CD4-positive, alpha-beta T cell treated with Interleukin-10 for 1 hour (primary cell): ENCODE results near the gene OR4K1.
"Not testable (repeated sequence)": the region's sequence is repeated elsewhere in the genome, so short reads cannot be mapped to it uniquely, and the experiment has no call there.

Experiments
- DNase-seq: peaks from one replicate; pipeline ENCODE4 v3.0.0-alpha.2; 2020

Gene OR4K1, protein sequence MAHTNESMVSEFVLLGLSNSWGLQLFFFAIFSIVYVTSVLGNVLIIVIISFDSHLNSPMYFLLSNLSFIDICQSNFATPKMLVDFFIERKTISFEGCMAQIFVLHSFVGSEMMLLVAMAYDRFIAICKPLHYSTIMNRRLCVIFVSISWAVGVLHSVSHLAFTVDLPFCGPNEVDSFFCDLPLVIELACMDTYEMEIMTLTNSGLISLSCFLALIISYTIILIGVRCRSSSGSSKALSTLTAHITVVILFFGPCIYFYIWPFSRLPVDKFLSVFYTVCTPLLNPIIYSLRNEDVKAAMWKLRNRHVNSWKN

DNA sequence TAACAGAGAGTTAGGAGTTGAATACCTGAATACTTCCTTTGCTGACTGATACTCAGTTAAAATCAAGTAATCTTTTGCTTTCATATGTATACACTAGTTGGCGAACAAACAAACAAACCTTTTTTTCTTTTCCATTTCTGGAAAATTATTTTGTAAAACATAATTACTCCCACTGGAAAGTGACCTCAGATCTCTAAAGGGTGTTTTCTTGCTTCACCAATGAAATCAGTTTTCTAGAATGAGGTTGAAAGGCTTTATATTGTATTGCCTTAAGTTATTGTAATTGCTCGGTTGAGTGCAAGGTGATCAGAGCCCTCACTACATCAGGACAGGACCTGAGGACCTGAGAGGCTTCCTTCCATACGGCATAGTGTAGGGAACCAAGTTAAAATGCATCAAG, at the start of gene OR4K1:
TSS of gene OR4K1 (plus strand) at position 301 of the 400 bp plus-strand sequence. CDS start 4,750 bp downstream, outside the sequence.
- DNase-seq, result no peak

DNA sequence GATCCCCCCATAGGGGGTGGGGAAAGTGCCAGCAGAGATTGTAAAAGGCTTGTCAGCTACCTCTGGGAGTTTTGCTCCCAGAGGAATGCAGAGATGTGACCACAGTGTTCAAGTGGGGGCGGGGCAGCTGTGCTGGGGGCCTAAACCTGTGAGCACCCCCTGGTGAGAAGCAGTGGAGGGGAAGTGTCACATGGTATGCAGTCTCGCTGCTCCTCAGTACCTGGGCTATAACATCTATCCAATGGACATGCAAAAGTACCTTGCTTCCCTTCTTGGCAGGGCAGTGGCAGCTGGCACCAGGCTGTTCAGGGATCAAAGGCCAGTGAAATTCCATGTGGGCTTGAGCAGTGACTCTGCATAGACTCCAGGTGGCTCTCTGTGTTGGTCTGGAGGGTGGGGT, 35.4 kb upstream of the OR4K1 start:
- DNase-seq, result no peak

DNA sequence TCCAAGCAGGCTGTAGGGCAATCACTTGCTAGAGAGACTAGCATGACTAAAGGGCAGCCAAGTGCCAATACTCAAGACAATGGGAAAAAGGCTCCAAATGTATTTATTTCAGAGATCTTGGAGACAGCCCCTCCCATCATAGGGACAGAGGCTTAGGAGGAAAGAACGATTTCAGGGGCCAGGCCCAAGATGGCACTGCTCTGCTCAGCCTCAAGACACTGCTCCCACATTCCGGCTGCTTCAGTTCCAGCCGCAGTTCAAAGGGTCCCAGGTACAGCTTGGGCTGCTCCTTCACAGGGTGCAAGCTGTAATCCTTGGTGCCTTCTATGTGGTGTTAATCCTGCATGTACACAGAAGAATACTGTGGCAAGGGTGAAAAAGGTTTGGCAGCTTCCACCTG, 29.7 kb upstream of the OR4K1 start:
- no peak for DNase-seq

DNA sequence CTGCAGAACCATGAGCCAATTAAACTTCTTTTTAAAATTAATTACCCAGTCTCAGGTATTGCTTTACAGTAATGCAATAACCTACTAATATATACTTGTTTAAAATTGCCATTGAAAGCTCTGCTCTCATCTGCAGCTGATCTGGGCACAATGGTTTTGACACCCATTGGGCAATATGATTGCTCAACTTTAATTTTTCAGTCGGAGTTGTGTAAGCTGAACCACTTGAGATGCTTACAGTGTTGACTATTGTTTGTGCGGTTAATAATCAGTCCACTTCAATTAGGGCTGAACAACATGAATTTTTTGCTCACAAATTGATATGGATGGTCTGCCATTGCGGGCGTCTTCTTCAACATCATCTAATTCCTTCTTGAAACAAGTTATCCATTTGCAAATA, 28.3 kb upstream of the OR4K1 start:
- no peak for DNase-seq

DNA sequence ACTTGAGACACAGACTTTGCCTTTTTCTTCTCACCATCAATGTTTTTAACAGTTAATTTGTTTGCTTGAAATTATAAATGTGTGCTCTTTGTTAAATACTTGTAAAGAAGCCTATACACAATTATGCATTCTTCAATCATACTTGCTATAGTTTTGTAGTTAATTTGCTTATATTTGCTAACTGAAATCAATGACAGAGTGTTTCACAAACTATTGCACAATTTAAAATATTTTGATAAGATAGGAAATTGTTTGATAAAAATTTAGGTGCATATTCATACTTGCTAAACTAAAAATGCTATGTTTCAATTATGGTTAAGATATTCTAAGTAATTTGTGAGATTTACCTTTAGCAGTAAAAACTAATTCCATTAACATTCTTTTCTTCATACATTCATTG, 24.1 kb upstream of the OR4K1 start:
- no peak for DNase-seq

DNA sequence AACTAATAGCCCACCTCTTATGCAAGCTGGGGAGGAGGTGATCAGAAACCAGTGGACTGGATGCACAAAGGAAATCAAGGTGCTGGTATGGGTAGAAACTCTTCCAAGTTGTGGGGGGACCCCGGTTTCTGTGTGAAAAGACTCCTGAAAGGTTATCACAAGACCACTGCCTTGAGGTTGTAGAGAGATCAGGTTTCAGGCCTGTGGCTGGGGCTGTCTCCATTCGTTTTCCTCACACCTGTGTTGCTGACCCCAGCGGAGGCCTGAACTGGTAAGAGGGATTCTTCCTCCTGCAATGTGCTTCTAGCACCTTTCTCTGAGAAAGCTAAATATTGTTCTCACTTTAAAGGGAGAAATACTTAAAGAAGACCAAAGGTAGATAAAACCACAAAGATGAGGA, 19.6 kb upstream of the OR4K1 start:
- DNase-seq, result no peak

DNA sequence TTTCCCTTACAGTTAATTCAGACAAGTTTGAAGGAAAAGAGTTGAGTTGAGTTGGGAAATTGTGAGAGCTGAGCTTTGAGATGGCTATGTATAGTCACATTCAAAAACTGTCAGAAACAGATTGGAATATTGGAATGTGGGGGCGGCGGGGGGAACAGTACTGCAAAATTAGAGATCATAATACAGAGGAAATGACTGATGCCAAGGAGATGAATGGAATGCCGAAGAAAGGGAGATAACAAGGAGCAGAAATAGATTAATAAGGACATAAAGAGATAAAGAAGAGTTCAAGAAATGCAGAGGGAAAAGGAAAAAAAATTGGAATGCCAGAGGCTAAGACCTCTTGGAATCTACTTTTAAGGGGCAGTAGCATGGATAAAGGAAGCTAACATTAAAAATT, 13.5 kb upstream of the OR4K1 start:
- DNase-seq, result no peak

DNA sequence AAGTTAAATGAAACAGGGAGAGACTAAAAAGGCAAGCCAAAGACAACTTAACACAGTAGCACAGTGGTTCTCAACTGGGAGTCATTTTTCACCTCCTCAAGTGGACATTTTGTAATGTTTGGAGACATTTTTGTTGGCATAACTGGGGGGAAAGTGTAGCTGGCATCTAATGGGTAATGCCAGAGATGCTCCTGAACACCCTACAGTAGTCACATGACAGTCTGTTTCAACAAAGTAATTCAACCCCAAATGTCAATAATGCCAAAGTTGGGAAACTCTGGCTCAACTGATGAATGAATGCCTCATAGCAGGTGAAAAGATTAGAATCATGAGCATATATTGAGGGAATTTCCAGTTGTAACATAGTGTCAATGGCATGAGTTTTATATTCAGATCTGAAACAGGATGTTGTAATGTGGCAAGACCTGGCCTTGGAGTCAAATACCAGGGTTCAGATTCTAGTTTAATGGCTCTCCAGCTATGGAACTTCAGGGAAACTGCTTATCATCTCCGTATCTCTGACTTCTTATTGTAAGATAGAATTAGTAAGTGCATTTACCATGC, 12.7 kb upstream of the OR4K1 start:
- no peak for DNase-seq

DNA sequence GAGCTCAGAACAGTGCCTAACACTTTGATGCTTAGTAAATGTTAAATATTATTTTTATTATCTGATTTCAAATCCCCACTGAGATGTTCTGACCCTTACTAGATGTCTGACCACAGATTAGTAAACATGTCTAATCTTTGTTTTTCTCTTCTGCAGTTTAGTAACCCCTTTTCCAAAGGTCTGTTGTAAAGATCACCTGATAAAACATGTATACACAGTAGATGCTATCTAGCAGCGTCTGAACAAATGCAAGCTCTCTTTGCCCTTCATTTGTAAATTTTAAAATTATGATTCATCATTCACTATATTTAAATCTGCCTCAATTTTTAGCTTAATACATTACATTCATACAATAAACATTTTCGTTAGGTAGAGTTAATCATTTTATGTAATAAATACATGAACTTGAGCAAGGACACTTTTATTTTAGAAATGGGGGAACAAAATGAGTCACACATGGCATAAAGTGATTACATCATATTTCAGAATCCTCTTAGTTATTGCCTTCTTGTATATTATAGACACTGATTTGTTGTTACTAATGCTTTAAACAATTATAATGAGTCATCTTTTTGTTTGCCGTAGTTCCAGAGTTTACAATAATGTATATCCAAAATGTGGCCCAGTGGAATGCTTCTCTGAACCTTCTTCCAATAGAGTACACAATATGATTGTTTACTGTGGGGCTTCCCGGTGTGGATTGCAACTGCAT, 12.0 kb upstream of the OR4K1 start:
- no peak for DNase-seq

DNA sequence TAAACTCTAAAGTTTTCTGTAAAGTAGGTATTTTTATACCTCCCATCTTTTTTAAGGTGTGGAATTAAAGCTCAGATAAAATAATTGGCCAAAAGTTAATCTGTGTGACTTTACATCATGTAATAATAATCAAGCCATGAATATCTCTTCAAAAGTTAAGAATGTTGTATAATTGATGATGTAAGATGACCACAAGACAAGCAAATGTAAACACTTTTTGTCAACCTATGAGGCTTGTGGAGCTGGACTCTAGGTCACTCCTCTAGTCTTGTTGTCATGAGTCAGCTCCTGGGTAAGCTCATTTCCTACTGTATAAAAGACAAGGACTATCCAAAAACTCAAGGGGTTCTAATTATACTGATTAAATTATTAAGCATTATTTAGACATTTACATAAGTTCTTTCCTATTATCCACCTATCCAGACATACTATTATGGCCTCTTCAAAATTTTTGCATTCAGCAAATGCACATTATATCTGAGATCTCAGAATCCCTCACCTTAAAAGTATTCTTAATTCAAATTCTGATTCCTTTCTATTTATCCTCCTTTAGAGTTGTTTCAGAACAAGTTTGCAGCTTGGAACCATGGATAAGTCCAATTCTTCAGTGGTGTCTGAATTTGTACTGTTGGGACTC, 10.6 kb upstream of the OR4K1 start, which contains the start of gene OR4K5:
TSS of gene OR4K5 (plus strand) at position 587 of the 637 bp plus-strand sequence. CDS start at position 587, 0 bp downstream.
- DNase-seq, result no peak

DNA sequence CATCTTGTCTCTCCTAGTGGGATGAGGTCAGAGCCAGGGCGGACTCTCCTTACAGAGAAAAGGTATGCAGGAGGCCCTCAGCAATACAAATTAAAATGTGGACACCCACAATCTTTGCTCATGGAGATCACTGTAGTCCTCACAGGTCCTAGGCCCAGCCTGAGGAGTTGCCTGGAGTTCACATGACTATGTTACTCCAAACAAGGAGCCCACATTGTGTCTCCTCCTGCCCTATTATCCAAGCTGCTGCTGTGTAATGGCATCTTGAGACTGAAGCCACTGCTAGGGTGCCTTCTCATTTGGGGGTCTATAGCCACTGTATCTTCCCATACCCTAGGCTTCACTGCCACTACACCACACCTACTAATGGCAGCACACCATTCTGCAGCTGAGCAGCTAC, 11.0 kb downstream of the OR4K1 start:
- DNase-seq, result no peak

DNA sequence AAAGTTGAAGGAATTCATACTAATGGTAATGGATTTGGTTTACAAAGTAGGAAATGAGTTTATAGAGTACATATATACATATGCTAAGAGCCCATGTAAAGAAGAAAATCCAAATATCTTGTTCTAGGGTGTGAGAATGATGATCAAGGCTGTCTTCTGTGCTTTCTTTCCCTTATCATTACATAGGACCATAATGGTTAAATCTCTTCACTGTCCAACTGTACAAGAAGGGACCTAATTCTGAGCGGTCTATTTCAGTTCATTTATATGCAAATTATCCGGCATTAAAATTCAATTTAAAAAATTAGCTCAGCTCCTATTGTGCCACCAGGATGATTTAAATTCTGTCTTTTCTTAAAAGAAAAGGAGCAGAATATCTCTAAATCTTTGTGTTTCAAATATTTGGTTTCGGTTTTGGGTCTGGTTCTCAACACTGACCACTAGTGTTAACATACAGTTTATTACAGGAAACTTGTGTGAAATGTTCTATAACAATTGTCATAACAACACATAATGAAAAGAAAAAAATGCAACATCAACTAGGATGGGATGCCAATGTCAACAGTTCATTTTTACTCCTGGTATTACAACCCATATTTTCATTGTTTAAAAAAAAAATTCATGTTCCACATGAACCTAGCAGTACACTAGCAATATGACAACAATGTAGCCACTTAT, 16.8 kb downstream of the OR4K1 start:
- no peak for DNase-seq

DNA sequence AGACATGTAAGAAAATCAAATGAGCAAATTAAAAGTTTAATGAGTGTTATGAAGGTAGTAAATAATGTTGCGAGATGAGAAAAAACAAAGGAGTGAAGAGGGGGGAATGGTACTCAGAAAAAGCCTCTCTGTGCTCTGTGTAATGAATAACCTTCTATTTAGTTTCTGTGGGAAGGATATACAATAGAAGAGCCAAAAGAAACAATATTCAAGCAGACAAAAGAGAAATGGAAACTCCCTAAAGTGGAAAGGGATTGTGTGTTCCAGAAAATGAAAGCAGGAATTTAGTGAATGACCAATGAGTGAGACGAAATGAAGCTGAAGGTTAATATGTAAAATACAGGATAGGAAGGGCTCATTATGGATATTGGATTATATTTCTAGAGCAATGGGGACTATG, 18.5 kb downstream of the OR4K1 start:
- no peak for DNase-seq

DNA sequence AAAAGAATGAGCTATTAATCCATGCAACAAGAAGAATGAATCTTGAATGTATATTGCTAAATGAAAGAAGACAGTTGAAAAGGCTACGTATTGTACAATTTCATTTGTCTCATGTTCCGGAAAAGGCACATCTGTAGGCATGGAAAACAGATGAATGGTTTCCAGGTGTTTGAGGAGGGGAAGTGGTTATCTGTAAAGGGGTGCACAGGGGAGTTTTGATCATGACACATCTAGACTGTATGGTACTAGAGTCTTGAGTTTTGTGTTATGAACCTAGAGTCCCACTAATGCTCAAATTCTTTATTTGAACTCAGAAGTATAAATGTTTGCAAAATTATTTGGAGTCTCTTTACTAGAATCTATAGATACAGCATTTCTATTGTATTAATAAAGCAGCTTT, 39.0 kb downstream of the OR4K1 start:
- not testable (repeated sequence) for DNase-seq

DNA sequence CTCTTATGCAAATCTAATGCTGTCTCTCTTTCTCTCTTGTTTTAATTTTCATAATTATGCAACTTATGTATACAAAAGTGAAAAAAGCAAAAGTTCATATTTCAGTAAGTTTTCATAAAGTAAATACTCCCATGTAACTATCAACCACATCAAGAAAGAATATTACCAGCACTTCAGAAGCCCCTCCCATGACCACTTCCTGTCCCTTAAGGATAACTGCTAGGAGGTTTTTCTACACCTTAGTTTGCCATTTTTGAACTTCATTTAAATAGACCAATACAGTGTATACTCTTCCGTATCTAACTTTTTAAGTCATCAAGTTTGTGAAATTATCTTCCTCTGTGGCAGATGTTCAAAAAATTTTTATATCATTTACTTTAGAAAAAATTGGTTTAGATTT, 44.1 kb downstream of the OR4K1 start:
- DNase-seq, result peak; percentile 62

DNA sequence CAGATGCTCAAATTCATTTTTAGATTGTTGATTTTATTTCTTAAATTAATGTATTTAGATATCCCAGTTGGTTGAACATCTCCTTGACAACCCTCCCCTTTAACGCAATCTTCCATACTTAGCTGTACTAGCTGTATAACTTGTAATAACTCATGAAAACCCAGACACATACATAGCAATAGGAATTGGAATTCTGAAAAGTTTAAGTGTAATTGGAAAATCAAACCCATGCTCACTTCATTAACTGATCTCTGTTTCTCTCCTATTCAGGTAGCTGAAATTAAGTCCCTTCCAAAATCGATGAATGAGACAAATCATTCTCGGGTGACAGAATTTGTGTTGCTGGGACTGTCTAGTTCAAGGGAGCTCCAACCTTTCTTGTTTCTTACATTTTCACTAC, 44.6 kb downstream of the OR4K1 start, which contains the start of gene OR4K15:
TSS of gene OR4K15 (plus strand) at position 301 of the 400 bp plus-strand sequence. CDS start at position 301, 0 bp downstream.
- DNase-seq, result no peak
